HG03097 (cell line): ENCODE measurements around the gene PARP4.
"Not testable (repeated sequence)": the region's sequence is repeated elsewhere in the genome, so short reads cannot be mapped to it uniquely, and the experiment has no call there.

ENCODE experiments used
- ATAC-seq: cut with Tn5 transposase; IDR thresholded peaks from one replicate; pipeline ENCODE4 v1.9.1; 2021; ENCODE audit not compliant: unreplicated experiment, low FRiP score

Gene PARP4

GRCh38 chr13:24454056-24454455, 58.5 kb downstream of the PARP4 start:
- no peak for ATAC-seq

GRCh38 chr13:24452044-24452443, 60.5 kb downstream of the PARP4 start:
- ATAC-seq, result no peak

- ATAC-seq, result no peak
Observed at GRCh38 chr13:24450530-24450929, 62.0 kb downstream of the PARP4 start.

GRCh38 chr13:24444851-24445250, 67.7 kb downstream of the PARP4 start:
- ATAC-seq, result not testable (repeated sequence)

DNA sequence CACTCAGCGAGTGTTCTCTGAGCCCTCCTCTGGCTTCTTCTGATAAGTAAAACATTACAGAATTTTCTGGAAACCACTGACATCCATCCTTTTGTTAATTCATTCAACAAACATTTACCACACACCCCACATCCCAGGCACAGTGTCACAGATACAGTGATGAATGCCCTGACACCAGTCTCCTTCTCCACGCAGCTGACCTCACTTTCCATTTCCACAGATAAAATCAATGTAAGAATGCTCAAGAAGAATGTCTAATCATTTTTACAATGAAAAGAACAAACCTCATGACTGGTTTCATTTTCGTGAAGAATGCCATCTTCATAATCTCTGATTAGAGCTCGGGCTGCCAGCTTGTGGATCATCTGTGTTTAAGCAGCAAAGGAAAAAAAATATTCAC, 69.2 kb downstream of the PARP4 start:
- no peak for ATAC-seq

DNA sequence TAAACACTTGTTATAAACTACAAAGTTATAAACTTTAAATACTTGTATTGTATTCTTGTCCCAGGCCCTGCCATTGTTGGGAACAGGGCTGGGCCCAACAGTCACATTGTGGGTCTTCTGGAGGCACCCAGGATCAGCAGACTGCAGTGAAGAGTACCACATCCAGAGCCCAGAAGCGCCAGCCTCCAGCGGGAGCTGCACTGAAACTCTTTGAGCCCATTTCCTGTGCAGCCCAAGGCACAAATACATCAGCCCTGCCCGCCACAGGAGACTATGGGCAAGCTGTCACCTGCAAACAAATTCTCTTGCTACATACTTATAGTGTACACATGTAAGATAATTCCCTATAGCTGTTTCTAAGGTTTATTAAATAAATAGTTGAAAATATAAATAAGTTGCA, 86.5 kb downstream of the PARP4 start:
- ATAC-seq, result not testable (repeated sequence)

DNA sequence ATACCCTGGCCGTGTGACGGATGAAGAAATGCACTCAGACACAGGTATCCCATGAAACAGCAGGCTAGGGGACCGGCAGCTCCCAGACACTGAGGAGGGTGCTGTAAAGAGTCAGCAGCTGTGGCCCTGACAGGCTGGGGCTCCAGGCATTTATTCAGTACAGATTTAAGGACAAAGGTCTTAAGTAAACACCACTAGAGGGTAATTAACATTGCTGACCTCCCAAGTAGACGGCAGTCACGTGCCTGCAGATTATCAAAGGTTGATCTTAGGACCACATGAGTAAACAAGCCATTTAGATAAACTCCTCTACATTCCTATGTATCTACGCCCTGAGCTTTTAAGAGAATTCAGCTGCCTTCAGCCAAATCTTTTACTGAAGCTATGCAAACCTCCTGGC, 92.9 kb downstream of the PARP4 start:
- not testable (repeated sequence) for ATAC-seq

DNA sequence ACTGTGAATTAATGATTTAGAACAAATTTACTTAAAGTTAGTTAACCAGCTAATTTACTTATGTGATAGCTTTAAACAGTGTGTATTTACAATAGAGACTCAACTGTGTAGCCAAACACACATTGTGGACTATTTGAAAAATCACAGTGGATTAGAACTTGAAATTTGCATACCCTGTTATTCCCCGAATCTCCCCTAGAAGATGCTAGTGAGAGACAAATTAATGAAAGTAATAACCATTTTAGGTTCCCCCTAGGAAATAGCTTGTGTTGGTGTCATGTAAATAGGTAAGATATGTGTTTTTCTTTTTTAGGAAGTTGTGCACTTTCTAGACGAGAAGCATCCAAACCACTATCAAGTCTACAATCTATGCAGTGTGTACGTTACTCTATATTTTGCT, 104.7 kb downstream of the PARP4 start:
- no peak for ATAC-seq

DNA sequence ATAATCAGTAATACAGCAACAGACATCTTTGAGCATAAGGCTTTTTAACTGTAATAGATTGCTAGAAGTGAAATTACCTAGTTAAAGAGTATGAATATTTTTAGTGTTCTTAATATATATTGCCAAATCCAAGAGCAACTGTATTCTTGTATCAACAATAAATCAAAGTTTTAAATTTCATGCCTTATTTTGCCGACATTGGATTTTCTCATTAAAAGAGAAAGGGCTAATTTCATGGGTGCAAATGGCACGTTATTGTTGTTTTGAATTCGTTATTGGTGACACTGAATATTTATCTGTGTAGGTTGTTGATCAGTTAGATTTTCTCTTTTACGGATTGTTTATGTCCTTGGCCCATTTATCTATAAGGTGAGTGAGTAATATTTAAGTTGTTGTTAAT, 106.1 kb downstream of the PARP4 start:
- no peak for ATAC-seq

DNA sequence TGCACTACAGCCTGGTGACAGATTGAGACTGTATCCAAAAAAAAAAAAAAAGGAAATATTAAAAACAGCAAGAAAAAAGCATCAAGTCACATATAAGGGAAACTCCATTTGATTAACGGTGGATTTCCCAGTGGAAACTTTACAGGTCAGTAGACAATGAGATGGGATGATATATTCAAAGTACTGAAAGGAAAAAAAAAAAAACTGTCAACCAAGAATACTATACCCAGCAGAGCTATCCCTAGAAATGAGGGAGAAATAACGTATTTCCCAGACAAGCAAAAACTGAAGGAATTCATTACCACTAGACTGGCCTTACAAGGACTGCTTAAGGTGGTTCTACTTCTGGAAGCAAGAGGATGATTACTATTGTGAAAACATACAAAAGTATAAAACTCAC, 115.8 kb downstream of the PARP4 start:
- no peak for ATAC-seq

DNA sequence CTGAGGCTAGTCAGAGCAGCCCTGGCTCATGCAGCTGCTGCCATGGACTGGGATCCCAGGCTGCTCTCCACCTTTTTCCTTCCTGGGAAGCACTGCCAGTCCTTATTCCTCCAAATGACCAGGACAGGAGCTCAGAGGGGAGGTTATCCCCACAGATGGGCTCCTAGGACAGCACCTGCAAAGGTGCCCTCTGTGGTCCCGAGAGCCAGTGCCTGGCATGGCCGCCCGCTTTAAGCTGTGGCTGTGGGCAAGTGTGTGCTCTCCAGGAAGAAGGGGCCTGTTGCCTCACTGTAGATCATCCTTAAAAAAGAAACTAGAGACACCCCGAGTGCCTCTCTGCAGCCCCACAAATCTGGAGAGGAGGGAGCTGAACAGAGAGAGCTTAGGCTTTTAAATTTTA, 119.6 kb downstream of the PARP4 start:
- no peak for ATAC-seq

DNA sequence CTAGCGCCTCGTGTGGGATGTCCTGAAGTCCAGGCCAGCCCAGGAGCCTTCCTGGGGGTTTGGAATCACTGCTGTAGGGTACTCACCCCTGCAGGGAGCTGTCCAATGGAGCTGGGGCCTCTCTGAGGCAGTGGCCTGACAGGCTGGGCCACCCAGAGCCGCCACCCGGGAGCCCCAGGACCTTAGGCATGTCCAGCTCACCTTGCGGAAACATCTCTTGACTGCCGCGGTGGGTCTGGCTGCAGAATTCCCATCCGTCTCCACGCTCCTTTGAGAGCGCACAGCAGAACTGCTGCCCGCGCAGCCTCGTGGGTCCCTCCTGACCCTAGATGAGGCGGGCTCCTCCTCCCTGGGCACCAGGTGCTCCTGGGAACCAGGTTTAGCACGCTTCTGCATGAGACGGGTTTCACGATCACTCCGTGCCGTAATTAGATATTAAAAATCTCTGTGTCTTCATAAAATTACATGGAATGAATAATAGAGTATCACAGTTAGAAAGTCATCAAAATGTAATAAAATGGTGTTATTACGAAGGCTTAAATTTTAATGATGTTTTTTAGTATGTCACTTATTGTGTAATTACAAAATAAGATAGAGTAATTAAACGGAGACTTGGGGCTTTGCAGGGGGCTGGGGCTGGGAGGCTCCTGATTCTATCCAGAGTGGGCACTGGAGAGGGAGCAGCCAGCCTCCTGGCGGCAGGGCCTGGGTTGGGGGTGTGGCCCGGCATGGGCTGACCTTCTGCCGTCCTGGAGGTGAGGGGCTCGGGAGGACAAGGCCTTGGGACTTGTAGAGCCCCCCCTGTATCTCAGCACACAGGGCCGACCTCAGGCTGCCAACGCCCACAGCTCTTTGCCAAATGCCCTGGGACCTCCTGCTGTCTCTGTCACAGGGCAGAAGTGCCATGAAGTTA, 120.6 kb downstream of the PARP4 start:
- ATAC-seq, result not testable (repeated sequence)

DNA sequence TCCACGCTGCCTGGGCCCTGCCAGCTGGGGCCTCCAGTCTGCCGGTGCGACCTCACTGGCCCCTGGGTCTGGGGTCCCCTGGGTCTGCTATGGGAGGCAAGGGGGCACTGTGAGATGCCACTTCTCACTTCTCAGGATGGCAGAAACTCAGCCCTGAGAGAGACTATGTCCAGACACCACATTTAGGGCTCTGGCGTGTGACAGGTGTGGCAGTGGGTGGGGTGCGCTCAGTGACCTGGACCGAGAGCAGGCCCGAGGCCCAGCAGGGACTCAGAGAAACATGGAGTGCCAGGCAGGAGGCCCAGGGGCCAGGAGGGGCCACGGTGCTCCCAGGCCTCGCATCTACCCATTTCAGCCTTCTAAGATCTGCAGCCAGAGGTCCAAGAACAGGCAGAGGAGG, 121.8 kb downstream of the PARP4 start:
- not testable (repeated sequence) for ATAC-seq

DNA sequence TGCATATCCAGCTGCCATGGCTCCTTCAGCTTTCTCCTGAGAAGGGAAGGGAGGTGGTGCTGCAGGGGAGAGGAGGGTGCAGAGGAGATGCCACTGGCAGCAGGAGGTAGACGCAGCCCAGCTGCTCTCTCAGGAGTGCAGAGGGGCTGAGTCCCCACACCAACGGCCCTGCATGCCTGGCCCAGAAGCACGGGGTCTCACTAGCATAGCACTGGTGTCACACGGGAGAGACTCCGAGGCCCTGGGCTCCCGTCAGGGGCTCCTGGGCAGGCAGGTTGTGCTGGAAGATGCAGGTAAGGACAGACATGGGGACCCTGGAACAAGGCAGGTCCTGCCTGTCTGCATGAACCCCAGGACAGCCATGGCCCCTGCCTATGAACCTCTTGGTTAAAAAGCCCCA, 123.1 kb downstream of the PARP4 start:
- no peak for ATAC-seq

DNA sequence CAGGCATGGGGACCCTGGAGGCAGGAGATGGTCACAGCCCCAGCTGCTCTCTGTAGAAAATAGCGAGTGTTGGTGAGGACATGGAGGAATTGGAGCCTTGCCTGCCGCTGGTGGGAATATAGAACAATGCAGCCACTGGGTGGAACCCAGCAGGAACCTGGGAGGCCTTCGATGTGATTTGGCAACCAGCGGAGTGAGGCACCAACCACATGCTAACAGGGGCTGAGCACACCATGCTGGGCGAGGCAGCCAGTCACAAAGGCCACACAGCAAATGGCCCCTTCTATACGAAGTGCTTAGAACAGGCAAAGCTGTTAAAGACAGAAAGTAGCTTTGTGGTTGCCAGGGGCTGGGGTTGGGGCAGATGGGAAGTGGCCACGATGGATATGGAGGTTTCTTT, 123.8 kb downstream of the PARP4 start:
- not testable (repeated sequence) for ATAC-seq

DNA sequence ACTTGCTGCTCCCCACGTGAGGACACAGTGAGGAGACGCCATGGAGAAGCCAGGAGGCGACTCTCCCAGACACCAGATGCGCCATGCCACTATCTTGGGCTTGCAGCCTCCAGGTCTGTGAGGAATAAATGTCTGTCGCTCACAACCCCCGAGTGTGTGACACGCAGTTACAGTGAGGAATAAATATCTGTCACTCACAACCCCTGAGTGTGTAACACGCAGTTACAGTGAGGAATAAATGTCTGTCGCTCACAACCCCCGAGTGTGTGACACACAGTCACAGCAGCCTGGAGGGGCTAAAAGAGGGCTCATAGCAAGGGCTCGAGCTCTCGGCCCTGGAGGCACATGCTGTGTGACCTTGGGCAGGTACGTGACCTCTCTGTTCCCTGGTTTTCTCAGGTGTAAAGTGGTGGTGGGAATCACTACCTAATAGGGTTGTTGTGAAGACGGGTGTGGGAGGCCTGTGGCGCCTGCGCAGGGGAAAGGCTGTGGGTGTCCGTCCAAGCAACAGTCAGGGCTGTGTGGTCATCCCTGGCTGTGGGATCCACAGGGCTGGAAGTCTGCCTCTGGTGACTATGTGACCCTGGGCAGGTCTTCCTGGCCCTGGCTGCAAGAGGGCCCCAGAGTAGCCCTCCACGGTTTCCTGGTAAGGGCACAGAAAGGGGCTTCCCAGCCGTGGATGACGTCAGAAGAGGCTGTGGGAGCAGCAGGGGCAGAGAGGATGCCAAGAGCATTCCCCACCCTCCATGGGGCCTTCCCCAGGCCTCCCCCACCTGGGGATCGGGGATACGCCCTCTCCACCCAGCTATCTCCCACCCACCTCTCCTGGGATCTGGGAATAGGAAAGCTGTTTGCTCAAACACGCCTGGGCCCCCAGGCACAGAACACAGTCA, 125.5 kb downstream of the PARP4 start:
- no peak for ATAC-seq

GRCh38 chr13:24385902-24386301, 126.7 kb downstream of the PARP4 start:
- no peak for ATAC-seq

DNA sequence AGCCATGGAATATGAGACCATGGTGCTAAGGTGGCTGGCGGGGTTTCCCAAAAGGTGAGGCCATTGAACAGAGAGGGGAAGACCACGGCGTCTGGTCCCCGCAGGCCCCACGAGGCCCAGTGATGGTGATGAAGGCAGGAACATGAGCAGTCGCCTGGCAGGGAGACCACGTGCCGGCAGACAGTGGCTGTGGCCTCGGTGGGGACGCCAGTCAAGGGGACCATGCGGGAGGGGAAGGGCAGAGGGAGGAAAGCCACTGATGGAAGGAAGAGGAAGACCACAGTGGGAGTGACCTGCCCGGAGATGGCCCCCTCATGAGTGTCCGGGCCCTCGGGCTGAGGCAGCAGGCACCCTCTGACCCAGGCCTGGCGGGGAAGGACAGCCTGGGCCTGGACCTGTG, 127.6 kb downstream of the PARP4 start:
- ATAC-seq, result not testable (repeated sequence)

DNA sequence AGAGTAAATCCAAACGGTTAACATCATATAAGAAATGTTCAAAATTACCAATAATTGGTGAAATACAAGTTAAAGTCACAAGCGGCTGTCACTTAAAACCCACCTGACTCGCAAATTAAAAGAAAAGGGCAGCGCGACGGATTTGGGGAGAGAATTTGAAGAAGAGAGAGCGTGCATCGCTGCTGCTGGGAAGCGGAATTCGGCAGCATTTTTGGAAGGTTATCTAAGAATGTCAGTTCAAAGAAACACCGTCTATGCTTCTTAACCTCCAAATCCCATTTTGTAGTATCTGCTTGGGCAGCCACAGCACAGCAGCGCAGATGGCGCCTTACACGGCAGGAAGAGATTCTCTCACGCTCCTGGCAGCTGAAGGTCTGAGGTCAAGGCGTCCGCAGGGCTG, 128.5 kb downstream of the PARP4 start:
- ATAC-seq, result not testable (repeated sequence)

GRCh38 chr13:24381541-24382265, 130.9 kb downstream of the PARP4 start:
- ATAC-seq, result no peak

DNA sequence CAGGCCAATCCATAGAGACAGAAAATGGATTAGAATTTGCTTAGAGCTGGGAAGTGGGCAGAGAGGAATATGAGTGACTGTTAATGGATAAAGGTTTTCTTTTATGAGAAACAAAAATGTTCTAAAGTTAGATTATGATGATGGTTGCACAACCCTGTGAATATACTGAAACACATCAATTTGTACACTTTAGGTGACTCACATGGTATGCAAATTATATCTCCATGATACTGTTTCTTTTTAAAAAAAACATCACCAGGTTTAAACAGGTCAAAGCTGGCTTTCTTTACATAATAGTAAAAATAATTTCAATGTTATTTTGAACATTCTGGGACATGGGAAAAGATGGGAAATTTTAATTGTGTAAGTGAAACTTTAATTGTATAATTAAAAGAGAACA, 131.7 kb downstream of the PARP4 start:
- not testable (repeated sequence) for ATAC-seq
